Uterus (tissue), 2 donors: ENCODE measurements around the gene SYS1.

Experiments
- CTCF ChIP-seq, 4 experiments: fragments of 200-600 bp in 2 of 4; fragments of 450-650 bp in 2 of 4; sonication (generic) in 2 of 4; IDR thresholded peaks; one replicate each; pipeline ENCODE4 v1.5.1; 2016 to 2019; ENCODE audit warnings: antibody characterized with exemption in 4 of 4, mild to moderate bottlenecking in 2 of 4, moderate library complexity in 1 of 4
- POLR2A ChIP-seq, 2 donors: fragments of 450-650 bp; IDR thresholded peaks; one replicate each; pipeline ENCODE4 v1.6.1; 2016; ENCODE audit warnings: antibody characterized with exemption in 2 of 2, mild to moderate bottlenecking in 1 of 2, moderate library complexity in 1 of 2

DNA sequence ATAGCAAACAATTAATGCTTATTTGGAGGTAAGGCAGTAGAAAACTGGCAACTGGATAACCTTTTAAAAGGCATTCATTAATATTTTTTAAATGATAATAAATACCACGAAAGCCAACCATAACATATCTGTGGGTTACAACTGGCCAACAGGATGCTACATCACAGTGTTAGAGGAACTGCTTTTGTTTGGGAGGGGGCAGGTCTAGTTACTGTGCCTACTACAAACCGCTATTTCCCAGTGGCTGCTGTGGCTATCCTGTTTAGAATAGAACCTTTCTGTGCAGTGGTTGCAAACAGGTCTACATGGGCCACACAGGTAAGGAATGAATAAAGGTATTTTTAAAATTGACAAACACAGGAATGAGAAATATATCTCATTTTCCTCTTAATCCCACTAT is 54.0 kb downstream of the SYS1 start:
- no peak for TF ChIP-seq POLR2A (IDR thresholded peaks at IDR 0.05)
- TF ChIP-seq CTCF (IDR thresholded peaks at IDR 0.05), result no peak
